SU-DHL-6 (cell line): ENCODE results near the gene MDM2.

ENCODE experiments used
- CTCF ChIP-seq: fragments of 200-600 bp; sonication (generic); IDR thresholded peaks from one replicate; pipeline ENCODE4 v1.5.1; 2017; ENCODE audit warnings: antibody characterized with exemption, mild to moderate bottlenecking, low read length, moderate library complexity; ENCODE audit not compliant: insufficient read depth, poor library complexity, severe bottlenecking
- EZH2phosphoT487 ChIP-seq: fragments of 200-600 bp; sonication (generic), shearing (Covaris generic); conservative IDR thresholded peaks from 2 replicates; pipeline ENCODE4 v1.6.1; 2018; ENCODE audit warnings: mild to moderate bottlenecking, antibody characterized with exemption, low read length, moderate library complexity, mixed read lengths

GRCh38 chr12:68876461-68876860, 68.5 kb downstream of the MDM2 start:
- TF ChIP-seq CTCF (no peak), EZH2phosphoT487 (no peak)
